ENCODE measurements around the gene PRKAR1A.
"Not testable (repeated sequence)": the region's sequence is repeated elsewhere in the genome, so short reads cannot be mapped to it uniquely, and the experiment has no call there.

The PRKAR1A gene

GRCh38 chr17:68511254-68511670 is 968 bp upstream of the PRKAR1A start:
- peak; percentile 18 for TF ChIP-seq CTCF (conservative IDR thresholded peaks at IDR 0.05; ENCODE audit: low read depth, low read length)
- DNase-seq (ENCODE audit: low read depth), result no peak
- peak overlapping the region; percentile 66 for H3K4me3 ChIP-seq (ENCODE audit: low read depth, low read length)

- DNase-seq (ENCODE audit: low read depth), result peak; percentile 78
- H3K4me3 ChIP-seq (ENCODE audit: low read depth, low read length), result peak overlapping the region; percentile 66
- no peak for TF ChIP-seq CTCF (conservative IDR thresholded peaks at IDR 0.05; ENCODE audit: low read depth, low read length)
Observed at GRCh38 chr17:68511671-68512246, 471 bp upstream of the PRKAR1A start.

GRCh38 chr17:68512960-68513474 is 787 bp downstream of the PRKAR1A start:
- no peak for TF ChIP-seq CTCF (conservative IDR thresholded peaks at IDR 0.05; ENCODE audit: low read depth, low read length)
- peak; percentile 59 for DNase-seq (ENCODE audit: low read depth)
- H3K4me3 ChIP-seq (ENCODE audit: low read depth, low read length), result peak overlapping the region; percentile 66

- no peak for DNase-seq (ENCODE audit: low read depth)
- no peak for TF ChIP-seq CTCF (conservative IDR thresholded peaks at IDR 0.05; ENCODE audit: low read depth, low read length)
- peak overlapping the region; percentile 66 for H3K4me3 ChIP-seq (ENCODE audit: low read depth, low read length)
Observed at GRCh38 chr17:68513932-68514331, 1.7 kb downstream of the PRKAR1A start.

GRCh38 chr17:68514831-68515635 is 2.8 kb downstream of the PRKAR1A start:
- no peak for TF ChIP-seq CTCF (conservative IDR thresholded peaks at IDR 0.05; ENCODE audit: low read depth, low read length)
- DNase-seq (ENCODE audit: low read depth), result peak; percentile 85
- peak overlapping the region; percentile 66 for H3K4me3 ChIP-seq (ENCODE audit: low read depth, low read length)

- TF ChIP-seq CTCF (conservative IDR thresholded peaks at IDR 0.05; ENCODE audit: low read depth, low read length), result no peak
- no peak overlapping the region for H3K4me3 ChIP-seq (ENCODE audit: low read depth, low read length)
- peak; percentile 32 for DNase-seq (ENCODE audit: low read depth)
Observed at GRCh38 chr17:68516732-68517131, 4.5 kb downstream of the PRKAR1A start.

- not testable (repeated sequence) for DNase-seq (ENCODE audit: low read depth); H3K4me3 ChIP-seq (ENCODE audit: low read depth, low read length)
Observed at GRCh38 chr17:68517605-68518004, 5.4 kb downstream of the PRKAR1A start.

Data from choroid plexus epithelial cell (primary cell).